HCT116 (cell line): ENCODE data around the gene HAT1.
A peak's percentile ranks its signal among the peaks of the same experiment; 100 is the strongest.

Experiments
- POLR2A ChIP-seq: IDR thresholded peaks from 2 replicates; pipeline ENCODE4 v1.7.0; 2011; ENCODE audit warnings: borderline replicate concordance; ENCODE audit not compliant: insufficient read depth, insufficient read length; ENCODE audit errors: extremely low read depth
- TF ChIP-seq, protein P1 (sequence below), 3 experiments: fragments of 200-600 bp in 1 of 3; sonication (generic) in 1 of 3; IDR thresholded peaks in 2 of 3; conservative IDR thresholded peaks in 1 of 3; 2 replicates each; pipeline ENCODE4 v1.5.1; 2012 to 2017; ENCODE audit warnings: low read depth in 2 of 3, low read length in 2 of 3, antibody characterized with exemption in 1 of 3, borderline replicate concordance in 1 of 3, control low read depth in 1 of 3, mild to moderate bottlenecking in 1 of 3, mixed read lengths in 1 of 3, mixed run types in 1 of 3, moderate library complexity in 1 of 3; ENCODE audit not compliant: insufficient read depth in 1 of 3

DNA sequence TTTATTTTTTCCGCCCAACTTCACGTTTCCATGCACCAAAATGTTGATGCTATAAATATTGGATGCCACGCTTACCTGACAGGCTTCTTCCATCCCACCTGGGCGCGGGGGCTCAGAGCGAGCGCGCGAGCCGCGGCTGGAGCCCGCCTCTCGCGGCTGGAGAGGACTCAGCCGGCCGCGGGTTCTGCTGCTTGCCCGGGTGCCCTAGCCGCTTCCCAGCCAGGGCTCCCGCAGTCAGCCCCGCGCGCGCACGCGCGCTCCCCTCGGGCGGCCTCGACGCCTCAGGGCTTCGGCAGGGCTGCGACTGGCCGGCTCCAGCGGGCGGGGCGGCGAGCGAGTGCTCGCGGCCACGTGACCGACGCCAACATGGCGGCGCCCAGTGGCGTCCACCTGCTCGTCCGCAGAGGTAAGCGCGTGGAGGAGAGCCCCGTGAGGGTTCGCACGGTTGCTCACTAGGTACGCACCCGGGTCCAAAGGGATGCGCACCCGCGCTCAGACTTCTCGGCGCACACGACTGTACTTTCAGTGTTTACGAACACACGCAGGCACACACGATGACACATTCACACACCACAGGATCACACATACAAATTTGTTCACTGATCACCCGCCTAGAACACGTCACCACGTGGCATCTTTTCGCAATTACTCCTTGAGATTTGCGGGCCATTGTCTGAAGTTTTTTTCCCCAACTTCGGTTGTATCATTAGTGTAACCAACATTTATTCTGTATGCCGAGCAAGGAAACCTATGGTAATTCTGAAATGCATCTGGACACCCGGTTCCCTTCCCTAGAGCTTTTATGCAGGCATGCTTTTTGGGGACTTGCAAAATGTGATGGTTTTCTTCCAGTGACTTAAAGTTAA lies 77.6 kb downstream of the HAT1 start, which contains the start of gene METAP1D:
- peak; percentile 75 for TF ChIP-seq POLR2A
- TF ChIP-seq, protein P1, sequence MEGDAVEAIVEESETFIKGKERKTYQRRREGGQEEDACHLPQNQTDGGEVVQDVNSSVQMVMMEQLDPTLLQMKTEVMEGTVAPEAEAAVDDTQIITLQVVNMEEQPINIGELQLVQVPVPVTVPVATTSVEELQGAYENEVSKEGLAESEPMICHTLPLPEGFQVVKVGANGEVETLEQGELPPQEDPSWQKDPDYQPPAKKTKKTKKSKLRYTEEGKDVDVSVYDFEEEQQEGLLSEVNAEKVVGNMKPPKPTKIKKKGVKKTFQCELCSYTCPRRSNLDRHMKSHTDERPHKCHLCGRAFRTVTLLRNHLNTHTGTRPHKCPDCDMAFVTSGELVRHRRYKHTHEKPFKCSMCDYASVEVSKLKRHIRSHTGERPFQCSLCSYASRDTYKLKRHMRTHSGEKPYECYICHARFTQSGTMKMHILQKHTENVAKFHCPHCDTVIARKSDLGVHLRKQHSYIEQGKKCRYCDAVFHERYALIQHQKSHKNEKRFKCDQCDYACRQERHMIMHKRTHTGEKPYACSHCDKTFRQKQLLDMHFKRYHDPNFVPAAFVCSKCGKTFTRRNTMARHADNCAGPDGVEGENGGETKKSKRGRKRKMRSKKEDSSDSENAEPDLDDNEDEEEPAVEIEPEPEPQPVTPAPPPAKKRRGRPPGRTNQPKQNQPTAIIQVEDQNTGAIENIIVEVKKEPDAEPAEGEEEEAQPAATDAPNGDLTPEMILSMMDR (IDR thresholded peaks at IDR 0.05 in 2 of 3, conservative IDR thresholded peaks at IDR 0.05 in 1 of 3; ENCODE audit: borderline replicate concordance in 1 of 3, insufficient read depth in 1 of 3, low read depth in 2 of 3, low read length in 2 of 3) = no peak
